GM10847 (cell line): Measurements from ENCODE around the gene SFXN4.

ENCODE experiments used
- POLR2A ChIP-seq: IDR thresholded peaks from 2 replicates; pipeline ENCODE4 v1.6.1; 2011; ENCODE audit not compliant: insufficient read length; ENCODE audit errors: extremely low read depth

SFXN4 gene

DNA sequence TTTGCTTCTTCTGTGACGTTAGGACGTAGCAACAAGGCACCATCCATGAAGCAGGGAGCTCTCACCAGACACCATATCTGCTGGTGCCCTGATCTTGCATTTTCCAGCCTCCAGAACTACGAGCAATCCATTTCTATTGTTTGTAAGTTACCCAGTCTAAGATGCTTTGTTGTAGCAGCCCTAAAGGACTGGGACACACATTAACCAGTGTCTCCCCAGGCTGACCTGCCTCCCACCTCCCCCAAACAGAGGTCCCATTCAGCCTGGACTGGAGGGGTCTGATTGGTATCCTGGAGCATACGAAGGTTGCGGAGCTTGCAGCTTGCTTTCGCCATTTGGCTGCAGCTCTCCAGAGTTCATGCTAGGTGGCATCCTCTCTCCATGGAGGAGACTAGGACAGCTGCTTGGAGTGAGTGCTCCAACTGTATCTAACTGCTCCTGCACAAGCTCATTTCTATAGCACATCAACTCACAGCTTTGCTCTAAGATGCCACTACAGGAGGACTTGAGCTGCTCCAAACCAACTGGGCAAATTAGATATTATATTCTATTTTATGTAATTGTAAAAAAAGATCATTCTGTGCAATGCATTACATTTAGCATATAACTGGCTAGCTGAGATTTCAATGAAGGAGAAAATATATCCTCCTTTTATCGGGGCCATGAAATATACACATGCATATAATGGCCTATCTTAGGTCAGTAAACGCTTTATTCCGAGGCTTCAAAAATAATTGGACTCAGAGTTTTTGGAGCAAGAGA, 33.9 kb upstream of the SFXN4 start:
- no peak for TF ChIP-seq POLR2A

DNA sequence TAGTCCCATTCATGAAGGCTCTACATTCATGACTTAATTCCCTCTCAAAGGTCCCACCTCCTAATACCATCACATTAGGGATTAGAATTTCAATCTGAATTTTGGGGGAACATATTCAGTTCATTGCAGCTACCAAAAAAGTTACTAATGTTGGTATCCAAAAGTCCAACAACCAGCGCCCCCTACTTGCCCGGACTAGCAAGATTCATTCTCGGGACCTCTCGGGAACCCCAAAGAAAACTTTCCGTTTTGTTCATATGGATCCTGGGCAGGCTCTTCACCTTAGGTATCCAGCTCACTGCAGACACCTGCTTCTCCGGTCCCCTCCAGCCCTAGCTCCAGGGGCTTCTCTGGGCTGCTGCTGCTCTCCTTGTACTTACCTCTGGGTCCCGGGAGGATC, 32.9 kb upstream of the SFXN4 start:
- no peak for TF ChIP-seq POLR2A

DNA sequence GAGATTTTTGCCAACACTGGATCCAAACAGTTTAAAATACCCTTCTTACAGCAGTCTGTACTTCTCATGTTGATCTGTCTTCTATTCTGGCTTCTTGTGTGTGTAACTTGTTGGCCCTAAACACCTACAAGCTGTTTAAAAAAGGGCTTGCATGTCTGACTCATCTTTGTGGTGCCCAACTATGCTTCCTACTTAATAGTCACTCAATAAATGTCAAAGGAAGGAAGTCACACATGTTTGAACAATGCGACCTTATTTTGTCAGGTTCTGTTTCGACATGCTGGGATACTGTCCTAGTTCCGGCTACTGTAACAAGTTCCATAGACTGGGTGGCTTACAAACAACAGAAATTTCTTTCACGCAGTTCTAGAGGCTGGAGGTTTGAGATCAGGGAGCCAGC, 32.4 kb upstream of the SFXN4 start:
- TF ChIP-seq POLR2A = no peak

DNA sequence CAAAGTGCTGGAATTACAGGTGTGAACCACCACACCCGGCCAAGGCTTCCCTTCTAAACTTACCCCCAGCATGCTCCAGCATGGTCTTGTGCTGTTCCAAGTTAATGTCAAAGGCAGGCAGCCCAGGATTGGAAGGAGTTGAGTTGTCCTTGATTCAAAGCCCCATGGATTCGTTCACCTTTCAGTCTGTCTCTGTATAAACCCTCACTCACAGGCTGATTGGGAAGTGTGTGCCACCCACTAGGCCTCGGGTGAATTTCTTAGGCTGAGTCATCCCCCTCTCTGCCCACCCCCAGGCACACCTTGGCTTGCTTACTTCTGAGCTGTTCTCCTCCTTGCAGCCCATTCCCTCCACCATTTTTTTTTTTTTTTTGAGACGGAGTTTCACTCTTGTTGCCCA, 26.4 kb upstream of the SFXN4 start:
- no peak for TF ChIP-seq POLR2A

- no peak for TF ChIP-seq POLR2A
Measured at GRCh38 chr10:119190954-119191785, 25.7 kb upstream of the SFXN4 start.

DNA sequence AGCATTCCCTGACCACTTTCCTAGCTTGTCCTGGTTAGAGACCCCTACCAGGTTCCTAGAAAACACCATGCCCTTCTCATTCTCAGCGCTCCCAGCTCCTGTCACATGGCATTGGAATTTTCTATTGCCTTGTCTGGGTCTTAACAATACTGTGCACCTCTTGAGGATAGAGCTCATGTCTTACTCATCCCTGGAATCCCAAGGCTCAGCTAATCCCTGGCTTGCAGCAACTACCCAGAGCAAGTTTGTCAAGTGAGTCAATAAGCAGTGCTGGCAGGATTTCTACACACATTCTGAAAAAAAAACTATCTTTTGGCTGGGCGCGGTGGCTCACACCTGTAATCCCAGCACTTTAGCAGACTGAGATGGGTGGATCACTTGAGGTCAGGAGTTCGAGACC, 24.8 kb upstream of the SFXN4 start:
- TF ChIP-seq POLR2A = no peak

DNA sequence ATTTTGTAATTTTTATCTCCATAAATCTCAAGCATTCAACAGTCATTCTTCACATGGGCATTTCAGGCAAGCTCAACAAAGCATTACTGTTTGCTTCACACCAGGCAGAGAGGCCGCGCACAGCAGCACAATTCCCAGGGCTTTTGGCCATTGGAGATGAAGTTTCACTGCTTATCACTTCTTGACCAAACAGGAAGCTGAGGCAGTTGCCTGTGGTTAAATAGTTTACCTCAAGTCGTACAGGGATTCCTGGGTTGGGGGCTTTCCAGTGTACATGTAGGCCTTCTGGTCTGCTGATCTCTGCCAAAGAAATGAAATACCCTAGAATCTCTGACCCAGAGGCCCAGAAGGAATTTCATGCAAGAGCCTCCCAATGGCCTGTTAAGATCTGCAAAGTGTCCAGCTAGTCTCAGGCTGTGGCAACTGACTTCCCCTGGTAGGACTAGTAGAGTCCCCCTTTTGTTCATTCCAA, 24.3 kb upstream of the SFXN4 start:
- no peak for TF ChIP-seq POLR2A

- TF ChIP-seq POLR2A = no peak
Measured at GRCh38 chr10:119183664-119184412, 18.3 kb upstream of the SFXN4 start.

GRCh38 chr10:119178372-119179119, 13.0 kb upstream of the SFXN4 start, which contains the start of gene PRDX3:
TSS of gene PRDX3 (minus strand) at chr10:119178812. CDS start at chr10:119178790, 22 bp downstream.
- peak; percentile 96 for TF ChIP-seq POLR2A

- no peak for TF ChIP-seq POLR2A
Measured at GRCh38 chr10:119177708-119178371, 12.3 kb upstream of the SFXN4 start.

DNA sequence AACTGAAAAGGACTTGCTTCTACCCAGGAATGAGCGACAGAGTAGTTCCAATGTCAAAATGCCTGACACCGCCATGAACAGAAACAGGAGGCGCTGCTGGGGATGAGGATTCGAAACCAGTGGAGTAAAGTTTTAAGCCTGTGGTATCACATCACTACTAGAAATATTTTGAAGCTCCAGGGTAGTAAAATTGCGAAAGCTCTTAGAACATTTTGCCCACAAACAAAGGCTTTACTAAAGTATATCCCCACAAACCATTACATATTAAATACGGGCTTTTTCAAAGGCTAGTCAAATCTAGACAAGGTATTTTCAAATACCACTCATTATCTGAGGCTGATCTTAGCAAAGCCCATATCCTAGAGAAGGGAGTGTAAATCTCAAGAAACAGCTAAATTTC, 10.7 kb upstream of the SFXN4 start:
- no peak for TF ChIP-seq POLR2A

DNA sequence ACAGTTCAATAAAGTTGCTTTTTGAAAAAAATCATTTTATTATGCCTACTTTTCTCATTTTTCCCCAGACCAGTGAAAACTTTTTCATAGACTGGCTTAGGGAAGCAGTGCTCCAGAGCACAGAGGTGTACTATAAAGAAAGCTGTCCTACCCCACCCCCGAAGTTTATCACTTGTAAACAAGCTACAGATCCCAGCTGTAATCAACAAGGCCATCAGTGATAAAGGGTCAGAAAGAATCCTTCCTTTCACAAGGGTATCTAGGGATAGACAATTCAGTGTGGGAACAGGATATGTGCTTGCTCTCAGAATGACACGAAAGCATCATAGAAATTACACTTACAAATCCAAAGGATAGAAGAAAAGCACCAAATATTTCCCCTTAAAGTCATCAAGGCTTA, 8.6 kb upstream of the SFXN4 start:
- TF ChIP-seq POLR2A = no peak

GRCh38 chr10:119167041-119167440, 1.5 kb upstream of the SFXN4 start:
- TF ChIP-seq POLR2A = no peak

GRCh38 chr10:119166564-119166963, 1.1 kb upstream of the SFXN4 start:
- no peak for TF ChIP-seq POLR2A
